Iris pigment epithelial cell (primary cell): ENCODE measurements around the gene DOK7.
A peak's percentile ranks its signal among the peaks of the same experiment; 100 is the strongest.

Experiments used
- DNase-seq: peaks from one replicate; pipeline ENCODE4 v3.0.0-alpha.2; 2011; ENCODE audit warnings: low read depth

Gene DOK7

GRCh38 chr4:3520796-3521600 lies 57.9 kb downstream of the DOK7 start:
- DNase-seq: no peak

- no peak for DNase-seq
These were observed 58.7 kb downstream of the DOK7 start for GRCh38 chr4:3521621-3522325.

GRCh38 chr4:3522326-3522640 lies 59.2 kb downstream of the DOK7 start:
- DNase-seq: no peak

GRCh38 chr4:3522651-3523050 lies 59.5 kb downstream of the DOK7 start:
- DNase-seq: no peak

GRCh38 chr4:3523146-3523627 lies 60.1 kb downstream of the DOK7 start:
- DNase-seq: no peak

- no peak for DNase-seq
These were observed 60.6 kb downstream of the DOK7 start for GRCh38 chr4:3523628-3524221.

GRCh38 chr4:3524349-3524748 lies 61.2 kb downstream of the DOK7 start:
- DNase-seq: no peak

- DNase-seq: no peak
These were observed 61.8 kb downstream of the DOK7 start for GRCh38 chr4:3524920-3525319.

GRCh38 chr4:3525532-3526430 lies 62.7 kb downstream of the DOK7 start:
- DNase-seq: no peak

- no peak for DNase-seq
These were observed 63.4 kb downstream of the DOK7 start for GRCh38 chr4:3526456-3526855.

GRCh38 chr4:3527101-3527913 lies 64.2 kb downstream of the DOK7 start:
- no peak for DNase-seq

- no peak for DNase-seq
These were observed 65.1 kb downstream of the DOK7 start for GRCh38 chr4:3527914-3528876.

GRCh38 chr4:3529363-3529762 lies 66.3 kb downstream of the DOK7 start:
- DNase-seq: no peak

GRCh38 chr4:3530051-3530450 lies 66.9 kb downstream of the DOK7 start:
- DNase-seq: no peak

- no peak for DNase-seq
These were observed 67.7 kb downstream of the DOK7 start for GRCh38 chr4:3530663-3531254.

- DNase-seq: peak; percentile 13
These were observed 68.3 kb downstream of the DOK7 start for GRCh38 chr4:3531318-3531878.

GRCh38 chr4:3531879-3532750 lies 69.0 kb downstream of the DOK7 start, which contains the start of gene LRPAP1:
Gene LRPAP1, minus strand, starts transcription at chr4:3532422. Its CDS starts 10 bp downstream, at chr4:3532412.
- peak; percentile 84 for DNase-seq

- DNase-seq: no peak
These were observed 69.8 kb downstream of the DOK7 start for GRCh38 chr4:3532751-3533422.
